Mesenchymal stem cell (in vitro differentiated cells and primary cell): ENCODE measurements around the gene LSM14A.
"Not testable (repeated sequence)": the region's sequence is repeated elsewhere in the genome, so short reads cannot be mapped to it uniquely, and the experiment has no call there.

ENCODE experiments used
- DNase-seq: peaks from one replicate; pipeline ENCODE4 v3.0.0-alpha.2; 2013
- H2AFZ ChIP-seq: one replicate; pipeline ENCODE4 v1.6.1; 2013; ENCODE audit warnings: low read depth, mild to moderate bottlenecking, control low read depth, inconsistent platforms, low read length, moderate library complexity
- H2AK5ac ChIP-seq: 2 replicates; pipeline ENCODE4 v1.6.1; 2013; ENCODE audit warnings: low read length, moderate library complexity, mild to moderate bottlenecking, inconsistent platforms; ENCODE audit not compliant: severe bottlenecking
- H2BK120ac ChIP-seq: one replicate; pipeline ENCODE4 v1.6.1; 2013; ENCODE audit warnings: low read depth, mild to moderate bottlenecking, inconsistent platforms, low read length, moderate library complexity
- H2BK12ac ChIP-seq, 2 experiments: one replicate each; pipeline ENCODE4 v1.6.1; 2013; ENCODE audit warnings: inconsistent platforms in 2 of 2, low read length in 2 of 2, mild to moderate bottlenecking in 2 of 2, moderate library complexity in 2 of 2, control low read depth in 1 of 2
- H2BK15ac ChIP-seq: one replicate; pipeline ENCODE4 v1.6.1; 2013; ENCODE audit warnings: mild to moderate bottlenecking, low read depth, inconsistent platforms; ENCODE audit not compliant: poor library complexity, severe bottlenecking
- H2BK5ac ChIP-seq: 2 replicates; pipeline ENCODE4 v1.6.1; 2013; ENCODE audit warnings: low read depth, mild to moderate bottlenecking, low read length, control low read depth, inconsistent platforms; ENCODE audit not compliant: poor library complexity, severe bottlenecking
- H3K14ac ChIP-seq, 2 experiments: one replicate each; pipeline ENCODE4 v1.6.1; 2013; ENCODE audit warnings: inconsistent platforms in 2 of 2, low read length in 2 of 2, control low read depth in 1 of 2, mild to moderate bottlenecking in 1 of 2, moderate library complexity in 1 of 2
- H3K18ac ChIP-seq, 2 experiments: one replicate each; pipeline ENCODE4 v1.6.1; 2013; ENCODE audit warnings: inconsistent platforms in 2 of 2, low read length in 2 of 2, control low read depth in 1 of 2, low read depth in 1 of 2, mild to moderate bottlenecking in 1 of 2
- H3K23ac ChIP-seq, 2 experiments: one replicate each; pipeline ENCODE4 v1.6.1; 2013; ENCODE audit warnings: inconsistent platforms in 2 of 2, low read length in 2 of 2, mild to moderate bottlenecking in 2 of 2, moderate library complexity in 2 of 2, control low read depth in 1 of 2
- H3K27ac ChIP-seq: 2 replicates; pipeline ENCODE4 v1.5.1; 2013; ENCODE audit warnings: mild to moderate bottlenecking, moderate library complexity, low read length, control low read depth, inconsistent platforms; ENCODE audit not compliant: poor library complexity, severe bottlenecking
- H3K27me3 ChIP-seq, 2 experiments: 2 replicates each; pipeline versions ENCODE4 v1.6.1 to v1.7.0; 2013; ENCODE audit warnings: low read length in 2 of 2, mild to moderate bottlenecking in 2 of 2, moderate library complexity in 2 of 2, control low read depth in 1 of 2, inconsistent platforms in 1 of 2; ENCODE audit not compliant: control insufficient read depth in 1 of 2, insufficient read depth in 1 of 2
- H3K36me3 ChIP-seq, 2 experiments: 2 replicates each; pipeline versions ENCODE4 v1.6.1 to v1.7.0; 2013; ENCODE audit warnings: low read length in 2 of 2, control low read depth in 1 of 2, inconsistent platforms in 1 of 2, low read depth in 1 of 2, mild to moderate bottlenecking in 1 of 2; ENCODE audit not compliant: insufficient read depth in 2 of 2, control insufficient read depth in 1 of 2
- H3K4ac ChIP-seq, 2 experiments: one replicate each; pipeline ENCODE4 v1.6.1; 2013; ENCODE audit warnings: inconsistent platforms in 2 of 2, low read length in 2 of 2, mild to moderate bottlenecking in 2 of 2, moderate library complexity in 2 of 2, control low read depth in 1 of 2, low read depth in 1 of 2
- H3K4me1 ChIP-seq: 2 replicates; pipeline ENCODE4 v1.6.1; 2013; ENCODE audit warnings: low read depth, low read length, control low read depth; ENCODE audit not compliant: control insufficient read depth, insufficient read depth
- H3K4me2 ChIP-seq: 2 replicates; pipeline ENCODE4 v1.6.1; 2013; ENCODE audit warnings: low read length, mild to moderate bottlenecking, inconsistent platforms; ENCODE audit not compliant: poor library complexity, severe bottlenecking
- H3K4me3 ChIP-seq, 2 experiments: 2 replicates each; pipeline versions ENCODE4 v1.5.1 to v1.7.0; 2013; ENCODE audit warnings: low read length in 2 of 2, mild to moderate bottlenecking in 2 of 2, control low read depth in 1 of 2, low read depth in 1 of 2; ENCODE audit not compliant: insufficient read depth in 1 of 2
- H3K79me1 ChIP-seq: replicated peaks from 2 replicates; pipeline ENCODE4 v1.6.1; 2013; ENCODE audit warnings: mild to moderate bottlenecking, control low read depth, low read length, inconsistent platforms; ENCODE audit not compliant: poor library complexity, severe bottlenecking
- H3K9ac ChIP-seq: 2 replicates; pipeline ENCODE4 v1.7.0; 2013; ENCODE audit warnings: mild to moderate bottlenecking, low read length, moderate library complexity
- H3K9me3 ChIP-seq: 2 replicates; pipeline ENCODE4 v1.7.0; 2013; ENCODE audit warnings: mild to moderate bottlenecking, low read length; ENCODE audit not compliant: control insufficient read depth
- H4K8ac ChIP-seq: one replicate; pipeline ENCODE4 v1.6.1; 2013; ENCODE audit warnings: inconsistent platforms, mild to moderate bottlenecking, low read length, moderate library complexity
- H4K91ac ChIP-seq: one replicate; pipeline ENCODE4 v1.6.1; 2013; ENCODE audit warnings: mild to moderate bottlenecking, low read length, inconsistent platforms
- WGBS: methylation state at CpG from one replicate; pipeline ENCODE4 v1.1.7; 2013; ENCODE audit warnings: mixed read lengths; 5-methylcytosine and 5-hydroxymethylcytosine counted together

The LSM14A gene

DNA sequence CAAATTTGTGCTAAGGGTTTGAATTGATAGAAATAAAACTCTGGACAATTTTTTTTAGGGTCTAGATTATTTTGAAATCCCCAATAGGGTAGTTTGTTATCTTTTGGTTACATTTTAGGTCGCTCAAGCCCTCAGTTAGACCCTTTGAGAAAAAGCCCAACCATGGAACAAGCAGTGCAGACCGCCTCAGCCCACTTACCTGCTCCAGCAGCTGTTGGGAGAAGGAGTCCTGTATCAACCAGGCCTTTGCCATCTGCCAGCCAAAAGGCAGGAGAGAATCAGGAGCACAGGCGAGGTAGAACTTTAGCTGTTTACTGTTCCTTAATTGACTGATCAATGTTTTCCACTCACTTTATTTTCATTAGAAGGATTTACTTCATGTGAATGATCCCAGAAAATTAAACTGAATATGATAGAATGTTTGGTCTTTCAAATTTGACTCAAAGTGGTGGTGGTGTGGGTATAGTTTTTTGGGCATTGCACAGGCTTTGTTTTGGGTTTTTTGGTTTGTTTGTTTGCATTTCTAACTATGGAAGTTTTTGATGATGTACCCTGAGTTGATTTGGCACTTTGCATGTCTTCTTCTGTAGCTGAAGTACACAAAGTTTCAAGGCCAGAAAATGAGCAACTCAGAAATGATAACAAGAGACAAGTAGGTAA is 42.8 kb downstream of the LSM14A start:
- H3K9me3 ChIP-seq: no peaks in the 10 kb centered on the region
- 100% methylated on average over 2 of the region's 3 CpGs for WGBS
- no peak overlapping the region for H3K27ac ChIP-seq

DNA sequence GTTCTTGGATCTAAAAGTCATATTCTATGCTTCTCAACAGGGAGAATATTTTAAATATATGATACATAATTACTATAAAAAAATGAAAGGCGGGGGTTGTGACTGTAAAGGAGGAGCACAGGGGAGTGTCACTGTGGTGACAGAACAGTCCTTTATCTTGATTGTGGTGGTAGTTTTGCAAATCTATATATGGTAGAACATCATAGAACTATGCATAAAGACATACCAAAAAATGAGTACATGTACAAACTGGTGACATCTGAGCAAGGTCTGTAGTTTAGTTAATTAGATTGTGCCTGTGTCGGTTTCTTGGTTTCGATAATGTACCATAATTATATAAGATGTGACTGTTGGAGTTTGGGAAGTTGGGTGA is 43.3 kb downstream of the LSM14A start:
- H3K23ac ChIP-seq: no peak overlapping the region
- H4K91ac ChIP-seq: no peak overlapping the region
- no peak overlapping the region for H3K4me3 ChIP-seq
- H3K4me2 ChIP-seq: no peak overlapping the region
- H3K14ac ChIP-seq: no peak overlapping the region
- peaks cover 7% of the 10 kb centered on the region for H3K4me1 ChIP-seq
- no peaks in the 10 kb centered on the region for H3K9me3 ChIP-seq
- H3K18ac ChIP-seq: no peak overlapping the region
- no peak overlapping the region for H2BK12ac ChIP-seq
- no peak overlapping the region for H2BK120ac ChIP-seq
- H3K27me3 ChIP-seq: no peaks in the 10 kb centered on the region
- H2BK15ac ChIP-seq: no peak overlapping the region
- H3K36me3 ChIP-seq: peaks cover 24 to 77% of the 10 kb centered on the region in 2 experiments
- H3K27ac ChIP-seq: no peak overlapping the region
- no peak overlapping the region for H3K9ac ChIP-seq
- 89% methylated on average over 1 of the region's 3 CpGs for WGBS
- no peak overlapping the region for H2AFZ ChIP-seq
- H4K8ac ChIP-seq: no peak overlapping the region
- H2BK5ac ChIP-seq: no peak overlapping the region
- no peak overlapping the region for H3K4ac ChIP-seq
- peaks cover 12% of the 10 kb centered on the region for H3K79me1 ChIP-seq
- no peak for DNase-seq
- H2AK5ac ChIP-seq: no peak overlapping the region

More for the DNA sequence above, 42.8 kb downstream of the LSM14A start:
- no peak overlapping the region for H4K8ac ChIP-seq
- peaks cover 11% of the 10 kb centered on the region for H3K79me1 ChIP-seq
- no peak overlapping the region for H3K23ac ChIP-seq
- H3K9ac ChIP-seq: no peak overlapping the region
- H2BK12ac ChIP-seq: no peak overlapping the region
- H3K4me3 ChIP-seq: no peak overlapping the region
- DNase-seq: no peak
- no peak overlapping the region for H2BK5ac ChIP-seq
- peaks cover 7% of the 10 kb centered on the region for H3K4me1 ChIP-seq
- H2BK120ac ChIP-seq: no peak overlapping the region
- H2AK5ac ChIP-seq: no peak overlapping the region
- H3K18ac ChIP-seq: no peak overlapping the region
- H3K27me3 ChIP-seq: no peaks in the 10 kb centered on the region
- no peak overlapping the region for H3K4me2 ChIP-seq
- H3K14ac ChIP-seq: no peak overlapping the region
- H3K4ac ChIP-seq: no peak overlapping the region
- peaks cover 29 to 77% of the 10 kb centered on the region in 2 experiments for H3K36me3 ChIP-seq
- no peak overlapping the region for H2BK15ac ChIP-seq
- no peak overlapping the region for H2AFZ ChIP-seq
- H4K91ac ChIP-seq: no peak overlapping the region

DNA sequence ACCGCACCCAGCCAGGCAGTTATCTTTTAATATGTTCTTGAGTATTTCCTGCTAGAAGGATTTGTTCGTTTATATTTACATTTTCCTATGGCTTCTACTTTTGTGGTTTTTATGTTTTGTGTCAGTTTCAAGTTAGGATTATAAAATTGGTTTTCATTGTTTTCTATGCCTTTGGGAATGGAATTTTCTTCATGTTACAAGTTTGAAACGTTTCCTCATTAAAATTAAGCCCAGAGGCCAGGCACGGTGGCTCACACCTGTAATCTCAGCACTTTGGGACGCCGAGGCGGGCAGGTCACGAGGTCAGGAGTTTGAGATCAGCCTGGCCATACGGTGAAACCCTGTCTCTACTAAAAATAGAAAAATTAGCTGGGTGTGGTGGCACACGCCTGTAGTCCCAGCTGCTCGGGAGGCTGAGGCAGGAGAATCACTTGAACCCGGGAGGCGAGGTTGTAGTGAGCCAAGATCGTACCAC is 44.5 kb downstream of the LSM14A start:
- not testable (repeated sequence) for H3K4me3 ChIP-seq, H2AK5ac ChIP-seq, DNase-seq, H2AFZ ChIP-seq, H2BK15ac ChIP-seq, H3K23ac ChIP-seq, H3K4me1 ChIP-seq, H3K4ac ChIP-seq, H4K8ac ChIP-seq, H3K14ac ChIP-seq, H2BK5ac ChIP-seq, H3K9me3 ChIP-seq, H3K18ac ChIP-seq, H3K4me2 ChIP-seq, H3K27ac ChIP-seq, H2BK12ac ChIP-seq, H4K91ac ChIP-seq, H2BK120ac ChIP-seq, H3K9ac ChIP-seq, H3K27me3 ChIP-seq
- Histone ChIP-seq H3K79me1 (peaks cover 14% of the 10 kb centered on the region), H3K36me3 (peaks cover 28 to 78% of the 10 kb centered on the region in 2 experiments)
- WGBS: 92% methylated on average over 13 of the region's 14 CpGs

DNA sequence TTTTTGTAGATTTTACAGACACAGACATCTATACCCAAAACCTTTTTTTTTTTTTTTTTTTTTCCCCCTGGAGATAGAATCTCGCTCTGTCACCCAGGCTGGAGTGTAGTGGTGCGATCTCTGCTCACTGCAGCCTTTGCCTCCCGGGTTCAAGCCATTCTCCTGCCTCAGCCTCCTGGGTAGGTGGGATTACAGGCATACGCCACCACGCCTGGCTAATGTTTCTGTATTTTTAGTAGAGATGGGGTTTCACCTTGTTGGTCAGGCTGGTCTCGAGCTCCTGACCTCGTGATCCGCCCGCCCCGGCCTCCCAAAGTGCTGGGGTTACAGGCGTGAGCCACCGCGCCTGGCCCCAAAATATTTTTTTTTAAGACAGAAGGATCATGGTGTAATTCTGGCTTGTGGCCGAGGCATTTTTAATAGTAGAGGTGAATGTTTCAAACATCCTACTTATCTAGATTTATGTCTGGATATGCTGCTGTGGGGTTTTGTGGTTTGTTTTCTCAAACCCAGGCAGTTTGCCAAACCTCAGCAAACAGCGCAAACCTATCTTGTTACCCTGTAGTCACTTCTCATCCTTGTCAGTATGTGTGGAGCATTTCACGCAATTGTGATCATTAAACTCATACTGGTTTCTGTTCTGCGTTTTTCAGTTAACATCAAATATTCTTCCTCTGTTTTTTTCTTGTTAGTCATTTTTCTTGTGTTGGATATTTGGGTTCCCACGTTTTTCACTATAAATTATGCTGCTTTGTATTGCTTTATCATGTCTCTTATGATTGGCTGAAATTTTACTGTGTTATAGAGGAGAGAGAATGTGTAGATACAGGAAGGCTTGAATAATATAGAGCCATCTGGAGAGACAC is 45.9 kb downstream of the LSM14A start:
- no peak overlapping the region for H4K91ac ChIP-seq
- H2BK120ac ChIP-seq: no peak overlapping the region
- no peak overlapping the region for H3K4me3 ChIP-seq
- peak overlapping the region; percentile 67 for H3K27ac ChIP-seq
- WGBS: 75% methylated on average over 15 of the region's 18 CpGs
- no peak overlapping the region for H2AK5ac ChIP-seq
- no peak overlapping the region for H3K18ac ChIP-seq
- H3K9me3 ChIP-seq: no peaks in the 10 kb centered on the region
- H3K79me1 ChIP-seq: peaks cover 19% of the 10 kb centered on the region
- H3K9ac ChIP-seq: peak overlapping the region; percentile 10
- H4K8ac ChIP-seq: no peak overlapping the region
- H3K4me1 ChIP-seq: peaks cover 7% of the 10 kb centered on the region
- H2AFZ ChIP-seq: no peak overlapping the region
- peak; percentile 92 for DNase-seq
- no peaks in the 10 kb centered on the region for H3K27me3 ChIP-seq
- peaks cover 29 to 79% of the 10 kb centered on the region in 2 experiments for H3K36me3 ChIP-seq
- H3K4me2 ChIP-seq: peak overlapping the region; percentile 14
- no peak overlapping the region for H3K14ac ChIP-seq
- no peak overlapping the region for H3K4ac ChIP-seq
- H2BK12ac ChIP-seq: no peak overlapping the region
- H3K23ac ChIP-seq: no peak overlapping the region
- H2BK5ac ChIP-seq: no peak overlapping the region
- H2BK15ac ChIP-seq: no peak overlapping the region
